B cell (primary cell): ENCODE results near the gene GDF7. TPM values are rescaled to one million over a fixed set of nuclear protein-coding genes. Genes with fewer than 3 reads are reported as not detected.

ENCODE experiments used
- ATAC-seq: fragments of 200-7000 bp; cut with Tn5 transposase; one replicate; pipeline ENCODE4 v1.10.0; 2021; ENCODE audit warnings: low read depth, mild to moderate bottlenecking, moderate number of reproducible peaks, moderate library complexity
- CTCF ChIA-PET: fragments of 350-600 bp; sonication (Branson Sonifier 250); formaldehyde crosslinking; loops from one replicate; lab custom pipeline; 2021; ENCODE audit warnings: antibody characterized with exemption, inconsistent platforms; lab: Charles Lee
- POLR2A ChIA-PET: fragments of 350-600 bp; sonication (Branson Sonifier 250); formaldehyde crosslinking; loops from one replicate; lab custom pipeline; 2021; ENCODE audit warnings: antibody characterized with exemption; lab: Charles Lee
- DNase-seq: peaks from one replicate; pipeline ENCODE4 v3.0.0; 2013
- H2AFZ ChIP-seq: 2 replicates; pipeline ENCODE4 v1.6.1; 2012; ENCODE audit warnings: mild to moderate bottlenecking, low read depth, low read length; ENCODE audit not compliant: insufficient read depth, poor library complexity, severe bottlenecking
- H3K27ac ChIP-seq, 2 donors: 1 replicate in 1 of 2; 2 replicates in 1 of 2; pipeline ENCODE4 v1.5.1; 2012 to 2013; ENCODE audit warnings: low read length in 2 of 2, mild to moderate bottlenecking in 2 of 2, moderate library complexity in 1 of 2
- H3K27me3 ChIP-seq, 4 experiments: fragments of 200-600 bp in 1 of 4; sonication (generic) in 1 of 4; replicated peaks in 1 of 4; 1 replicate in 2 of 4; 2 replicates in 2 of 4; pipeline versions ENCODE4 v1.6.1 to v1.7.0; 2013 to 2016; ENCODE audit warnings: low read length in 3 of 4, mild to moderate bottlenecking in 2 of 4, mixed read lengths in 1 of 4, moderate library complexity in 1 of 4; ENCODE audit not compliant: insufficient read depth in 4 of 4, control insufficient read depth in 3 of 4; ENCODE audit errors: control extremely low read depth in 1 of 4
- H3K36me3 ChIP-seq, 2 experiments: replicated peaks in 1 of 2; 1 replicate in 1 of 2; 2 replicates in 1 of 2; pipeline versions ENCODE4 v1.6.1 to v1.7.1; 2013; ENCODE audit warnings: low read length in 1 of 2; ENCODE audit not compliant: insufficient read depth in 2 of 2, control insufficient read depth in 1 of 2; ENCODE audit errors: control extremely low read depth in 1 of 2, extremely low read depth in 1 of 2
- H3K4me1 ChIP-seq, 2 donors: fragments of 200-600 bp in 1 of 2; sonication (generic) in 1 of 2; 1 replicate in 1 of 2; 2 replicates in 1 of 2; pipeline versions ENCODE4 v1.5.1 to v1.6.1; 2013 to 2017; ENCODE audit warnings: low read length in 2 of 2; ENCODE audit not compliant: control insufficient read depth in 2 of 2, insufficient read depth in 2 of 2
- H3K4me2 ChIP-seq: replicated peaks from 2 replicates; pipeline ENCODE3; 2012; ENCODE audit warnings: mild to moderate bottlenecking, low read depth, low read length; ENCODE audit not compliant: poor library complexity, severe bottlenecking
- H3K4me3 ChIP-seq, 5 experiments: fragments of 200-600 bp in 1 of 5; sonication (generic) in 1 of 5; 1 replicate in 3 of 5; 2 replicates in 2 of 5; pipeline versions ENCODE4 v1.5.1 to v1.7.0; 2011 to 2016; ENCODE audit warnings: low read length in 4 of 5, mild to moderate bottlenecking in 4 of 5, low read depth in 2 of 5, control low read depth in 1 of 5, moderate library complexity in 1 of 5; ENCODE audit not compliant: insufficient read depth in 1 of 5; ENCODE audit errors: control extremely low read depth in 1 of 5, extremely low read depth in 1 of 5
- H3K79me2 ChIP-seq: fragments of 200-600 bp; sonication (generic); one replicate; pipeline ENCODE4 v1.6.0; 2016; ENCODE audit warnings: low read length; ENCODE audit not compliant: control insufficient read depth, insufficient read depth
- H3K9ac ChIP-seq: fragments of 200-600 bp; sonication (generic); 2 replicates; pipeline ENCODE4 v1.6.1; 2017; ENCODE audit warnings: mild to moderate bottlenecking, low read length, moderate library complexity
- H3K9me3 ChIP-seq, 3 donors: one replicate each; pipeline versions ENCODE4 v1.6.1 to v1.7.1; 2013; ENCODE audit warnings: low read length in 2 of 3; ENCODE audit not compliant: control insufficient read depth in 2 of 3, insufficient read depth in 1 of 3; ENCODE audit errors: control extremely low read depth in 1 of 3
- H4K20me1 ChIP-seq: 2 replicates; pipeline ENCODE4 v1.6.0; 2012; ENCODE audit warnings: mild to moderate bottlenecking, low read length; ENCODE audit not compliant: insufficient read depth, control insufficient read depth, poor library complexity, severe bottlenecking
- H3K27ac Mint-ChIP-seq: one replicate; pipeline ENCODE4 v1.8.0; 2021; ENCODE audit warnings: mixed read lengths
- H3K27me3 Mint-ChIP-seq: one replicate; pipeline ENCODE4 v1.8.0; 2021; ENCODE audit warnings: mixed read lengths
- H3K4me1 Mint-ChIP-seq: one replicate; pipeline ENCODE4 v1.8.0; 2021; ENCODE audit warnings: mixed read lengths
- H3K4me3 Mint-ChIP-seq: one replicate; pipeline ENCODE4 v1.8.0; 2021; ENCODE audit warnings: mixed read lengths
- H3K9me3 Mint-ChIP-seq: one replicate; pipeline ENCODE4 v1.8.0; 2022; ENCODE audit warnings: mixed read lengths; ENCODE audit not compliant: insufficient read depth
- EZH2 ChIP-seq: IDR thresholded peaks from 2 replicates; pipeline ENCODE4 v1.6.1; 2012; ENCODE audit warnings: borderline replicate concordance, low read depth, mild to moderate bottlenecking, moderate library complexity, low read length; ENCODE audit not compliant: insufficient read depth, poor library complexity, severe bottlenecking
- WGBS: methylation state at CpG from one replicate; pipeline ENCODE4 v1.1.5; 2013; ENCODE audit warnings: missing lambda C conversion rate; ENCODE audit not compliant: insufficient coverage; 5-methylcytosine and 5-hydroxymethylcytosine counted together
- intact Hi-C: fragments of 100-400 bp; cut with micrococcal nuclease; formaldehyde crosslinking; loops from one replicate; pipeline ENCODE4 v1.10.0; 2022
- polyA plus RNA-seq: library from polyadenylated mRNA; depleted of rRNA; stranded (reverse); fragments of >200 nt; gene quantifications from 2 replicates; pipeline ENCODE4 v1.2.3, GENCODE V29; 2012
- total RNA-seq, 2 donors: library from RNA; stranded (reverse); fragments of 120-200 nt in 1 of 2; gene quantifications; 1 replicate in 1 of 2; 2 replicates in 1 of 2; pipeline versions ENCODE4 v1.2.3 to v1.2.4, GENCODE V29; 2013 to 2022
- TF ChIP-seq, protein P1 (sequence below): fragments of 200-600 bp; IDR thresholded peaks from one replicate; pipeline ENCODE4 v1.8.0; 2022; ENCODE audit warnings: antibody characterized with exemption, mild to moderate bottlenecking

Gene GDF7
- total and polyA plus RNA-seq, 2 donors (not counting 1 experiment from before 2014, with no cell fraction given), result 7.0 to 15.3 TPM

DNA sequence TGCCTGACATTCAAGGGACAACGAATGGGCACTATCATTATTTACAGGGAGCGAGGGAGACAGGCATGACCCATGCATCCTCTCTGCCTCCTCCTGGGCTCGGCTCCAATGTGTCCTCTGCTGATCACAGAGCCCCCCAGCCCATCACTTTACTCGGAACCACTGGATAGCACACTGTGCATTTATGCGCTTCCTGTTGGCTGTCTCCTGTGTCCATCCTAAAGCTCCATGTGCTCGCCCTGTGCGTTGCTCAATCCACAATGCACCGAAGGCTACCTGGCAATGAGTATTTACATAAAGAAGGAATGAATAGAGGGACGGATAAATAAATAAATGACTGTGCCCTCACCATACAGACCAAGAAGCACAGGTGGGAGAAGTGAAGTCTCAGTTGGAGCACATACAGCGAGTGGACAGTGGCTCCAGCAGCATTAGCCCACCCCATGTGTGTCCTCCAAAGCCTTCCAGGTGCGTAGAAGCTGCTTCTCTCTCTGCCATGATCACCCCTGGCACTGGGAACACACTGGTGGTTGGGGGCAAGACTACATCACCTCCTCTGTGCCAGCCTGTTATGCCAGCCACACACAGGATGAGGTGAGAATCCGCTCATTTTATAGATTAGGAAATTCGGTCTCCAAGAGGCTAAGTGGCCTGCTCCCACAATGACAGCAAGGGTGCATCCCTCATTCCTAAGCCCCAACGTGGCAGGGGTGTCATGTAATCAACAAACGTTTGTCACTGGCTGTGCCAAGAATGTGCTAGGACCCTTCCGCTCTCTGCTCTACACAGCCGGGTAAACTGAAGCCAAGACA lies 2.3 kb upstream of the GDF7 start:
- Mint-ChIP-seq H3K27ac (peak overlapping the region; percentile 69), H3K27me3 (peaks cover 14% of the 10 kb centered on the region), H3K4me1 (peaks cover 37% of the 10 kb centered on the region), H3K9me3 (no peaks in the 10 kb centered on the region), H3K4me3 (peak overlapping the region; percentile 95)
- WGBS, result 57% methylated on average over 13 of the region's 17 CpGs
- Histone ChIP-seq H4K20me1 (no peaks in the 10 kb centered on the region), H3K4me3 (no peak overlapping the region), H3K9ac (no peak overlapping the region), H2AFZ (no peak overlapping the region), H3K27ac (no peak overlapping the region), H3K4me2 (no peak overlapping the region), H3K4me1 (peaks cover 34 to 52% of the 10 kb centered on the region in 2 donors), H3K79me2 (peaks cover 3% of the 10 kb centered on the region), H3K9me3 (peaks cover 0 to 15% (median 0%) of the 10 kb centered on the region in 3 donors), H3K27me3 (peaks cover 0 to 84% (median 19%) of the 10 kb centered on the region in 4 experiments), H3K36me3 (no peaks in the 10 kb centered on the region)
- no peak for TF ChIP-seq EZH2
- TF ChIP-seq, protein P1, sequence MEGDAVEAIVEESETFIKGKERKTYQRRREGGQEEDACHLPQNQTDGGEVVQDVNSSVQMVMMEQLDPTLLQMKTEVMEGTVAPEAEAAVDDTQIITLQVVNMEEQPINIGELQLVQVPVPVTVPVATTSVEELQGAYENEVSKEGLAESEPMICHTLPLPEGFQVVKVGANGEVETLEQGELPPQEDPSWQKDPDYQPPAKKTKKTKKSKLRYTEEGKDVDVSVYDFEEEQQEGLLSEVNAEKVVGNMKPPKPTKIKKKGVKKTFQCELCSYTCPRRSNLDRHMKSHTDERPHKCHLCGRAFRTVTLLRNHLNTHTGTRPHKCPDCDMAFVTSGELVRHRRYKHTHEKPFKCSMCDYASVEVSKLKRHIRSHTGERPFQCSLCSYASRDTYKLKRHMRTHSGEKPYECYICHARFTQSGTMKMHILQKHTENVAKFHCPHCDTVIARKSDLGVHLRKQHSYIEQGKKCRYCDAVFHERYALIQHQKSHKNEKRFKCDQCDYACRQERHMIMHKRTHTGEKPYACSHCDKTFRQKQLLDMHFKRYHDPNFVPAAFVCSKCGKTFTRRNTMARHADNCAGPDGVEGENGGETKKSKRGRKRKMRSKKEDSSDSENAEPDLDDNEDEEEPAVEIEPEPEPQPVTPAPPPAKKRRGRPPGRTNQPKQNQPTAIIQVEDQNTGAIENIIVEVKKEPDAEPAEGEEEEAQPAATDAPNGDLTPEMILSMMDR, result no peak
- ATAC-seq (no peak), DNase-seq (peak; percentile 29)
- POLR2A ChIA-PET, result interaction anchor here (1.4 to 2.6 kb wide), 2 partner anchors 11 to 217 kb away, joined by 5 to 17 read pairs; partner anchors contain the start of gene RHOB
- intact Hi-C loops, result no loop called here
- CTCF ChIA-PET, result interaction anchor here (0.9 to 8.9 kb wide), 6 partner anchors 11 to 312 kb away, joined by 3 to 331 read pairs (median 114); partner anchors contain the start of gene HS1BP3
